GM10847 (cell line): ENCODE measurements around the gene TEDDM1.

Experiments used
- POLR2A ChIP-seq: IDR thresholded peaks from 2 replicates; pipeline ENCODE4 v1.6.1; 2011; ENCODE audit not compliant: insufficient read length; ENCODE audit errors: extremely low read depth

Gene TEDDM1

DNA sequence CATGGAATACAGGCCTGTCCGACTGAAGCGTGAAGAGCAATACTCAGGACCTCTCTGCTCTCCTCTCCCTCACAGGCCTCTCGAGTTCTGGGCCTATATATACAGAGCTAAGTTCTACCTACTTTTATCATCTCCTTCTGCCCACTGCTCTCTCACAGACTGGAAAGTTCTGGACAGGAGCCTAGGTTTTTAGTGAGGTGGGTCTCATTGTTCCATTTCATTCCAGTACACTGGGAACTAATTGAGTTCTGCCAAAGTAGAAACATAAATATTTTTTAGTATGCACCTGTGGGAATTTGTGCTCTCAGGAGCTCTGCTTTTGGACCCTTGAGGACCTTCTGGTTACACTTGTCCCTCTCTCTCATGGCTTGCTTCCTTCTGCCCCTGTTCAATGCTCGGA is at the start of gene TEDDM1:
Gene TEDDM1 (minus strand): TSS at position 101 of the 400 bp plus-strand sequence. CDS start 182 bp downstream, outside the sequence.
- no peak for TF ChIP-seq POLR2A

- TF ChIP-seq POLR2A = no peak
Measured at GRCh38 chr1:182450087-182450486, 49.6 kb upstream of the TEDDM1 start, which contains the start of gene RGSL1. Gene RGSL1, plus strand, starts transcription at chr1:182450146. Its CDS starts 20 bp downstream, at chr1:182450166.

- no peak for TF ChIP-seq POLR2A
Measured at GRCh38 chr1:182447660-182448059, 47.2 kb upstream of the TEDDM1 start.

- no peak for TF ChIP-seq POLR2A
Measured at GRCh38 chr1:182446033-182446669, 45.7 kb upstream of the TEDDM1 start.

DNA sequence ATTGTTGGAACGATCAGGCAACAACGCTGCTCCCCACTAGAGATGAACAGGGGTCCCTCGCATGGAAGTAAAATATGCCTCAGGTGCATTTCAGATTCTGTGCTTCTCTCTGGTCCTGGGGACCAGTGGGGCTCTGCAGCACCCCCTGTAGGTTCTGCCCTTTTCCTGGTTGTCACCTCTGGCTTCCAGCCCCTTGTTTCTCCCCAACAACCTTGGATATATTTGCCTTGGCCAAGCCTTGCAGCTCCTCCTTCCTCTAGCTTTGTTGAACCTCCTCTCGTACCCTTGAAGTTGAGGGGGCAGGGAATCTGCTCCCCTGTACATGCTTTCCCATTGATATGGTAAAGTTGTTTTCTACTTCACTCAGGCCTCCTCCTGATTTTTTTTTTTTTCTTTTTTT is 44.0 kb upstream of the TEDDM1 start:
- no peak for TF ChIP-seq POLR2A

DNA sequence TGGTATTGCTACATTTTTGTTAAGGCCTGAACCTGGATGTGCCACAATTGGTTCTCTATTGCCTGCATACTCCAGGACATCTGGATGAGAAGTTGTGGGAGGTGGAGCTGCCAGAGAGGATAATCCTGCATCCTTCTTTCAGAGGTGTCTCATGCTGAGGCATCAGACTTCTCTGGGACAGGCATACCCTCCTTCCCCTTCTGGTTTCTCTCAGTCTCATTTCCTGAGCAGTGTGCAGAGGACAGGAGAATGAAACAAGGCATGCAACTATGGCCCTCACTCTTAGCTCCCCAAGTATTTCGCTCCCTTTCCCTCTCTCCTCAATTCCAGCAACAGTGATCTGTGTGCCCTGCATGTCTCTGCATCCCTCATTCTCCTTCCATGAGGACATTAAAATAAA is 41.9 kb upstream of the TEDDM1 start:
- TF ChIP-seq POLR2A = no peak

DNA sequence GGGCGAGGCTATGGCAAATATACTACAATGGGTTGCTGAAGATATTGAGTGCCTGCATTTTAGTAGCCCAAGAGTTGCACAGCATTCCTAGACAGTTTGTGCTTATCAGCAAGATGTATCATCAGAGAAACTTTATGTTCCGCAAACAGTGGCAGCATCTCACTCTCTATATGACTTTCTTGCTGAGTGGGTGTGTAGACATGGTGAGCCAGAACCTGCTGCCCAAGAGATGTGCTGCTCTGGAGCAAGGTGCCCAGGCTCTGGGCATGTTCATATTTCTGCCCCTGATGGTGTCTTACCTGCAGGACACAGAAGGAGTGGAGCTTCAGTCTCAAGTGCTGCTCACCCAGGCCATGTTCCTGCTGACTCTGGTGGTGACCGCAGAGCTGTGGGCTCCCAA is 41.3 kb upstream of the TEDDM1 start:
- TF ChIP-seq POLR2A = no peak

- no peak for TF ChIP-seq POLR2A
Measured at GRCh38 chr1:182438326-182438725, 37.9 kb upstream of the TEDDM1 start.

DNA sequence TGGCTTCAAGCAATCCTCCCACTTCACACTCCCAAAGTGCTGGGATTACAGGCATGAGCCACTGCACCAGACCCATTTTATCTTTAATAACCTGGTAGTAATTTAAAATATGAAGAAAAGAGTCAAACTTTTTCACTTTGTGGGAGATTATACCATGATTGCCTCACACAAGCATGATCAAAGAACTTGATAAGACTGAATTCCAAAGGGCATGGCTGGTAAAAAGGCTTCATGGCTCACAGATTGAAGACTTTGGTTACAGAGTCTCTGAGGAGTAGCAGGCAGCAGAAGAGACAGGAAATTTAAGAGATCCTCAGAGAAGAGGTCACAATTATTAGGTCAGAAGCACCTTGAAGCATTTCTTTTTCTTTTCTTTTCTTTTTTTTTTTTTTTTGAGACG is 33.1 kb upstream of the TEDDM1 start:
- no peak for TF ChIP-seq POLR2A

DNA sequence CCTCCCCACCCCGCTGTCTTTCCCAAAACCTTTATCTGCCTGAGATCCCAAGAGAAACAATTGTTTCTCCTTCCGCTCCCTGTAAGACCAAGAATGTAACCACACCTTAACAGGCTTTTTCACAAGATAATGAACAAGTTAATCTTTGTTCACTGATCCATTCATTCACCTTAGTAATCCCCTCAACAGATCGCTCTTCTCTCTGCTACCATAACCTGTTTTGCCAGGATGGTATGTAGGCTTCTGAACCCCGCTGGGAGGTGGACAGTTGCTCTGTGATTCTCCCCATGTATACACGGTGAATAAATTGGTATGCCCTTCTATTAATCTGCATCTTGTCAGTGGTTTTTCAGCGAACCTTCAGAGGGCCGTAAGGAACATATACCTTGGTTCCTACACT is 30.8 kb upstream of the TEDDM1 start:
- no peak for TF ChIP-seq POLR2A

GRCh38 chr1:182430263-182431068 is 30.0 kb upstream of the TEDDM1 start:
- no peak for TF ChIP-seq POLR2A

DNA sequence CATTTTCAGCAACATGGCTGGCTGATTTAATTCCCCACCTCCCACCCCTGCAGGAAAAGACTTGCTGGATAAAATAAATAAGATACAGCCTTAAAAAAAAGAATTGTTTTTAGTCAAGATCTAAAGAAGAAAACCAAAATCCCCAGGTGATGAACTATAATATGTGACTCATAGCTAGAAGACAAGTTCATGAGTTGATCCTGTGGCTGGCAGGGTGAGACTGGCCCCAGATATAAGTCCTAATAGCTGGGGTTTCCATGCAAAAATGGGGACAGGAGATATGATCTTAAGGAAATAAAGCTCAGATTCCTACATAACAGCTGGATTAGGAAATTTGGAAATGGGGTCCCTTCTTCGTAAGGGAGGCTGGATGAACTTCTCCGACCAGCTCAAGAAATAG is 27.6 kb upstream of the TEDDM1 start:
- no peak for TF ChIP-seq POLR2A

- no peak for TF ChIP-seq POLR2A
Measured at GRCh38 chr1:182426442-182427430, 26.3 kb upstream of the TEDDM1 start.

- no peak for TF ChIP-seq POLR2A
Measured at GRCh38 chr1:182415789-182416188, 15.3 kb upstream of the TEDDM1 start.

DNA sequence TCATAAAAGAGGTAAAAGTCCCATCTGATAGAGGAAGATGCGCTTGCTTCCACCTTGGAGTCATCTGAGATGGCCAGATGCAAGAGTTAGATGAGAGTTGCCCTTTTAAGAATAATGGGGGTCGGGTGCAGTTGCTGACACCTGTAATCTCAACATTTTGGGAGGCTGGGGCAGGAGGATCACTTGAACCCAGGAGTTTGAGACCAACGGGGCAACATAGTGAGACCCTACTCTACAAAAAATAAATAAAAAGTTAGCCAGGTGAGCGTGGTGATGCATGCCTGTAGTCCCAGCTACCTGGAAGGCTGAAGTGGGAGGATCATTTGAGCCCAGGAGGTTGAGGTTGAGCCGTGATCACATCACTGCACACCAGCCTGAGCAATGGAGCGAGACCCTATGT is 13.5 kb upstream of the TEDDM1 start:
- TF ChIP-seq POLR2A = no peak
